HUES6 (cell line): Measurements from ENCODE around the gene CRYBG2.

Source experiments
- H3K27ac ChIP-seq: 2 replicates; pipeline ENCODE4 v1.7.0; 2013; ENCODE audit warnings: low read depth, mild to moderate bottlenecking, low read length, inconsistent platforms
- H3K27me3 ChIP-seq: 2 replicates; pipeline ENCODE4 v1.6.1; 2013; ENCODE audit warnings: low read length; ENCODE audit not compliant: control insufficient read depth, insufficient read depth
- H3K36me3 ChIP-seq: 2 replicates; pipeline ENCODE4 v1.6.1; 2013; ENCODE audit warnings: low read length; ENCODE audit not compliant: control insufficient read depth, insufficient read depth
- H3K4me1 ChIP-seq: 2 replicates; pipeline ENCODE4 v1.6.1; 2013; ENCODE audit warnings: low read length; ENCODE audit not compliant: control insufficient read depth, insufficient read depth
- H3K4me3 ChIP-seq: 2 replicates; pipeline ENCODE4 v1.5.1; 2013; ENCODE audit warnings: low read depth, low read length
- H3K9ac ChIP-seq: one replicate; pipeline ENCODE4 v1.6.1; 2013; ENCODE audit warnings: mild to moderate bottlenecking, low read length
- H3K9me3 ChIP-seq: 2 replicates; pipeline ENCODE4 v1.6.1; 2013; ENCODE audit warnings: low read depth, low read length; ENCODE audit not compliant: control insufficient read depth, insufficient read depth

Gene CRYBG2

DNA sequence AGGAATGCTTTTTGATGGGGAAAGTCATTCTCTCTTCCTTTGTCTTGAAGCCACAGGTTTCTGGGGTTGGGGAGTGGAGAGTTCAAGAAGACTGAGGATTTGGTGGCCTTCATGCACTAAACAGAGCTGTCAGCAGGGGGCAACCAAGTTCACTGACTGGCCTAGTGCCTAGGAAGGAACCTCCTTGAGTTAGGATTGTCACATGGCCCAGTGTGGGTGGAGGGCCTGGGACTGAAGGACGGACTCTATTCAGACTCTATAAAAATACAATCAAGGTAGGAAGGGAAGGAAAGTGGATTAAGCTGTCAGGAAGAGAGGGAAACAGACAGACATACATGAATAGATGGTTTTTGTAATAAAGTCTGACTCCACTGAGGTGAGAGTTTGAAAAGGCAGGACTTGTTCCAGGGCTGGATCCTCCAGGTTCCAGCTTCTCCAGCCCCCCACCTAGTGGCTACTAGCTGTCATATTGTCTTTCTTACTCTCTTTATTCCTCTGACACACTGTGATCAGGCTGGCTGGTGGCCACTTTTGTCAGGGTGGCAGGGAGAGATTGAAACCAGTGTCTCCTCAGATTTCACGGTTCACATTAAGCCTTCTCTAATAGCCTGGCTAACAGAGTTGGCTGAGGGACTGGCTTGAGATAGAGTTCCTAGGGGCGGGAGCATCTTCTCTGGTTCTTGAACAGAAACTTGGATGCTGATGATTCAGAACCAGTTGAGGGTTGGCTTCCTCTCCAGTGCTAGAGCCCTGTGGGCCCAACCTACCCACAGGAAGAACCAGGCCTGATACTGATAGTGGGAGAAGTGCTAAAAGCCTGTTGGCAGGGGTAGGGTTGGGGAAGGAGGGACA, 78.1 kb downstream of the CRYBG2 start:
- Histone ChIP-seq H3K4me1 (peaks cover 16% of the 10 kb centered on the region; the same call in 1 of the 2 replicates), H3K9ac (no peak overlapping the region)

DNA sequence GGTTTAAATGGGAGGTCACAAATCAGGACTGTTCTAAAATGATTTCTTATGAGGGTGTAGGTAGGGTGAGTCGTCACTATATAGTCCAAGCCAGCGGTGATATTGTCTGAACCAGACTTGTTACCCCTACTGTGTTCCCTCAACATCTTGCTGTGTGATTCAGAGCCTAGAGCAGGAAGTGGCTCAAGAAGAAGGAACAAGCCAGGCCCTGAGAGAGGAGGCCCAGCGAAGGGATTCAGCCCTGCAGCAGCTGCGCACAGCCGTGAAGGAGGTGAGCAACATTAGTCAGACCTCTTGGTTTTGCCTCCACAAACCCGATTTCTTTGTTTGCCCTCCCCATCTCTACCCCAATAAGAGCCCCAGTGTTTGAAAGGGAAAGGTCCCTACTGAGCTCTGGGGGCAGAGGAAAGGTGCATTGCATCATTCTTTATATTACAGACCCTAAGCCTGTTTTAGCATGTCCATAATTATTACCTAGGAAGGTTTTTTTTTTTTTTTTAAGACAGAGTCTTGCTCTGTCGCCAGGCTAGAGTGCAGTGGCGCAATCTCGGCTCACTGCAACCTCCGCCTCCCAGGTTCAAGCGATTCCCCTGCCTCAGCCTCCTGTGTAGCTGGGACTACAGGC, 79.0 kb downstream of the CRYBG2 start:
- Histone ChIP-seq H3K4me1 (peaks cover 13% of the 10 kb centered on the region; the same call in 1 of the 2 replicates), H3K27me3 (no peaks in the 10 kb centered on the region), H3K4me3 (no peak overlapping the region), H3K9me3 (no peaks in the 10 kb centered on the region), H3K9ac (no peak overlapping the region), H3K36me3 (peaks cover 73% of the 10 kb centered on the region), H3K27ac (no peak overlapping the region)

More for the DNA sequence above, 78.1 kb downstream of the CRYBG2 start:
- H3K36me3 ChIP-seq, result peaks cover 64% of the 10 kb centered on the region
- no peak overlapping the region for H3K4me3 ChIP-seq
- H3K27ac ChIP-seq, result no peak overlapping the region
- no peaks in the 10 kb centered on the region for H3K9me3 ChIP-seq
- H3K27me3 ChIP-seq, result no peaks in the 10 kb centered on the region
